Breast epithelium (tissue), 4 donors: ENCODE results near the gene UNC5A. TPM values are rescaled to one million over a fixed set of nuclear protein-coding genes. Genes with fewer than 3 reads are reported as not detected.

Experiments used
- DNase-seq, 2 donors: peaks; one replicate each; pipeline ENCODE4 v3.0.0-alpha.2; 2019; ENCODE audit warnings: low spot score in 2 of 2
- H3K27ac ChIP-seq, 2 donors: fragments of 200-600 bp; sonication (generic) in 1 of 2; one replicate each; pipeline ENCODE4 v1.5.1; 2016 to 2019; ENCODE audit warnings: mild to moderate bottlenecking in 1 of 2
- H3K27me3 ChIP-seq, 2 donors: fragments of 200-600 bp; sonication (generic) in 1 of 2; one replicate each; pipeline versions ENCODE4 v1.5.1 to v1.6.0; 2017 to 2019; ENCODE audit warnings: control low read depth in 1 of 2, mild to moderate bottlenecking in 1 of 2
- H3K36me3 ChIP-seq: fragments of 200-600 bp; one replicate; pipeline ENCODE4 v1.5.1; 2019
- H3K4me1 ChIP-seq, 2 donors: fragments of 200-600 bp; sonication (generic); one replicate each; pipeline ENCODE4 v1.5.1; 2016 to 2019; ENCODE audit warnings: control low read depth in 1 of 2
- H3K4me3 ChIP-seq, 3 donors: fragments of 200-600 bp; sonication (generic); 1 replicate in 2 of 3; 2 replicates in 1 of 3; pipeline ENCODE4 v1.5.1; 2016 to 2019; ENCODE audit warnings: mild to moderate bottlenecking in 3 of 3, moderate library complexity in 2 of 3
- H3K9me3 ChIP-seq, 2 donors: fragments of 200-600 bp; sonication (generic) in 1 of 2; one replicate each; pipeline ENCODE4 v1.5.1; 2016 to 2019; ENCODE audit warnings: control low read depth in 1 of 2
- CTCF ChIP-seq, 3 donors: fragments of 450-650 bp; IDR thresholded peaks; one replicate each; pipeline ENCODE4 v1.5.1; 2016 to 2017; ENCODE audit warnings: antibody characterized with exemption in 3 of 3, mild to moderate bottlenecking in 3 of 3, moderate library complexity in 3 of 3
- POLR2A ChIP-seq: fragments of 450-650 bp; IDR thresholded peaks from one replicate; pipeline ENCODE4 v1.6.1; 2016; ENCODE audit warnings: antibody characterized with exemption, mild to moderate bottlenecking, moderate library complexity
- POLR2AphosphoS5 ChIP-seq, 3 donors: sonication (generic); formaldehyde crosslinking; IDR thresholded peaks; one replicate each; pipeline ENCODE4 v1.6.1; 2017; ENCODE audit warnings: antibody characterized with exemption in 3 of 3
- intact Hi-C: fragments of 100-400 bp; cut with DNase I; formaldehyde crosslinking; loops from one replicate; pipeline ENCODE4 v1.15.1; 2023; ENCODE audit warnings: low total_unique reads
- total RNA-seq, 3 donors: library from RNA; depleted of rRNA; stranded (reverse); fragments of >200 nt; gene quantifications; one replicate each; pipeline ENCODE4 v1.1.0, GENCODE V29; 2016

The UNC5A gene
- total RNA-seq, 3 donors from 2014 or later = 0.15 to 2.9 TPM; not detected in 1

GRCh38 chr5:176845392-176845713 lies 35.0 kb downstream of the UNC5A start:
- intact Hi-C loops = no loop called here
- DNase-seq = no peak
- no peak overlapping the region for H3K4me3 ChIP-seq
- H3K9me3 ChIP-seq = no peaks in the 10 kb centered on the region
- no peaks in the 10 kb centered on the region for H3K4me1 ChIP-seq
- H3K27ac ChIP-seq = no peak overlapping the region
- H3K27me3 ChIP-seq = peaks cover 0 to 64% of the 10 kb centered on the region in 2 donors
- no peaks in the 10 kb centered on the region for H3K36me3 ChIP-seq
- TF ChIP-seq POLR2AphosphoS5 (IDR thresholded peaks at IDR 0.05) (no peak), CTCF (IDR thresholded peaks at IDR 0.05) (no peak), POLR2A (no peak)

GRCh38 chr5:176846335-176847140 lies 36.2 kb downstream of the UNC5A start:
- Histone ChIP-seq H3K27ac (no peak overlapping the region), H3K36me3 (no peaks in the 10 kb centered on the region), H3K9me3 (no peaks in the 10 kb centered on the region), H3K27me3 (peaks cover 0 to 67% of the 10 kb centered on the region in 2 donors), H3K4me3 (no peak overlapping the region), H3K4me1 (no peaks in the 10 kb centered on the region)
- DNase-seq = no peak
- intact Hi-C loops = no loop called here
- no peak for TF ChIP-seq POLR2A

- peaks cover 0 to 70% of the 10 kb centered on the region in 2 donors for H3K27me3 ChIP-seq
- TF ChIP-seq POLR2A (no peak), POLR2AphosphoS5 (IDR thresholded peaks at IDR 0.05) (no peak), CTCF (IDR thresholded peaks at IDR 0.05) (no peak)
- intact Hi-C loops = no loop called here
- H3K27ac ChIP-seq = no peak overlapping the region
- H3K4me3 ChIP-seq = no peak overlapping the region
- no peaks in the 10 kb centered on the region for H3K9me3 ChIP-seq
- no peaks in the 10 kb centered on the region for H3K4me1 ChIP-seq
- no peaks in the 10 kb centered on the region for H3K36me3 ChIP-seq
- DNase-seq = no peak
These were observed 36.8 kb downstream of the UNC5A start for GRCh38 chr5:176847148-176847547.

GRCh38 chr5:176847726-176848290 lies 37.4 kb downstream of the UNC5A start:
- Histone ChIP-seq H3K4me3 (no peak overlapping the region), H3K27me3 (peaks cover 0 to 70% of the 10 kb centered on the region in 2 donors), H3K27ac (no peak overlapping the region), H3K9me3 (no peaks in the 10 kb centered on the region), H3K36me3 (no peaks in the 10 kb centered on the region), H3K4me1 (no peaks in the 10 kb centered on the region)
- no peak for TF ChIP-seq POLR2A
- no peak for TF ChIP-seq CTCF (IDR thresholded peaks at IDR 0.05)
- no peak for TF ChIP-seq POLR2AphosphoS5 (IDR thresholded peaks at IDR 0.05)
- DNase-seq = no peak
- intact Hi-C loops = no loop called here

GRCh38 chr5:176848651-176849050 lies 38.3 kb downstream of the UNC5A start:
- no peak overlapping the region for H3K4me3 ChIP-seq
- TF ChIP-seq CTCF (IDR thresholded peaks at IDR 0.05) (no peak), POLR2A (no peak), POLR2AphosphoS5 (IDR thresholded peaks at IDR 0.05) (no peak)

More at GRCh38 chr5:176848651-176849050, 38.3 kb downstream of the UNC5A start:
- intact Hi-C loops = no loop called here
- Histone ChIP-seq H3K27me3 (peaks cover 0 to 65% of the 10 kb centered on the region in 2 donors), H3K36me3 (no peaks in the 10 kb centered on the region), H3K9me3 (no peaks in the 10 kb centered on the region), H3K4me1 (no peaks in the 10 kb centered on the region), H3K27ac (no peak overlapping the region)
- no peak for DNase-seq
